K562 (cell line): ENCODE data around the gene RUSC1. TPM values are rescaled to one million over a fixed set of nuclear protein-coding genes. Genes with fewer than 3 reads are reported as not detected.

Experiments used
- ATAC-seq: fragments of 200-7000 bp; cut with Tn5 transposase; 3 replicates; pipeline ENCODE4 v1.9.1; 2020; ENCODE audit warnings: moderate library complexity
- BruUV-seq: library from RNA; stranded (reverse); fragments of 400-500 nt; replicated peaks from 2 replicates; lab custom pipeline; 2021; lab: Mats Ljungman, UMichigan
- CTCF ChIA-PET: fragments of 300-600 bp; formaldehyde crosslinking; extraction: SDS; loops from one replicate; lab custom pipeline; 2021; ENCODE audit warnings: low intra/inter-chr PET ratio; lab: Yijun Ruan, JAX
- POLR2A ChIA-PET: fragments of 300-600, 350-650 bp; sonication (Branson Sonifier 250); formaldehyde crosslinking; extraction: SDS; loops from one replicate; lab custom pipeline; 2021; ENCODE audit warnings: antibody characterized with exemption, inconsistent platforms; lab: Yijun Ruan, JAX
- DNase-seq, 4 experiments: peaks; one replicate each; pipeline versions ENCODE4 v3.0.0 to v3.0.0-alpha.2; 2011 to 2018; ENCODE audit warnings: low spot score in 3 of 4, mixed read lengths in 3 of 4; ENCODE audit errors: extremely low read depth in 1 of 4
- FAIRE-seq: peaks from 2 replicates; lab custom pipeline; 2011; peaks lifted over from hg19 to GRCh38; lab: Jason Lieb, UNC
- H2AFZ ChIP-seq: 2 replicates; pipeline ENCODE4 v1.6.0; 2011; ENCODE audit warnings: low read depth, low read length, control low read depth, inconsistent platforms
- H3K27ac ChIP-seq: fragments of 200-600 bp; 3 replicates; pipeline ENCODE4 v1.8.0; 2011; ENCODE audit warnings: low read depth, mild to moderate bottlenecking, control low read depth, inconsistent platforms, low read length, moderate library complexity, mixed read lengths; ENCODE audit errors: extremely low read depth
- H3K27me3 ChIP-seq, 2 experiments: fragments of 300-600 bp in 1 of 2; 2 replicates in 1 of 2; 3 replicates in 1 of 2; pipeline versions ENCODE4 v1.6.0 to v1.8.0; 2011; ENCODE audit warnings: inconsistent platforms in 2 of 2, low read length in 2 of 2, mild to moderate bottlenecking in 1 of 2, mixed read lengths in 1 of 2, moderate library complexity in 1 of 2; ENCODE audit not compliant: control insufficient read depth in 2 of 2, insufficient read depth in 2 of 2
- H3K36me3 ChIP-seq: fragments of 300-600 bp; 3 replicates; pipeline ENCODE4 v1.8.0; 2011; ENCODE audit warnings: mild to moderate bottlenecking, low read length, inconsistent platforms; ENCODE audit not compliant: control insufficient read depth, insufficient read depth
- H3K4me1 ChIP-seq, 2 experiments: fragments of 200-600 bp in 1 of 2; replicated peaks in 1 of 2; 2 replicates in 1 of 2; 3 replicates in 1 of 2; pipeline versions ENCODE4 v1.5.1 to v1.8.0; 2011; ENCODE audit warnings: inconsistent platforms in 2 of 2, low read length in 2 of 2, mild to moderate bottlenecking in 1 of 2, mixed read lengths in 1 of 2, moderate library complexity in 1 of 2; ENCODE audit not compliant: control insufficient read depth in 2 of 2, insufficient read depth in 2 of 2
- H3K4me2 ChIP-seq: 2 replicates; pipeline ENCODE4 v1.6.1; 2011; ENCODE audit warnings: low read length, control low read depth, inconsistent platforms, mixed read lengths; ENCODE audit not compliant: insufficient read depth
- H3K4me3 ChIP-seq: fragments of 200-600 bp; sonication (generic), shearing (Covaris generic); 2 replicates; pipeline ENCODE4 v1.5.1; 2016; ENCODE audit warnings: control low read depth, inconsistent platforms
- H3K79me2 ChIP-seq: fragments of 200-600 bp; 3 replicates; pipeline ENCODE4 v1.8.0; 2011; ENCODE audit warnings: low read length, inconsistent platforms; ENCODE audit not compliant: control insufficient read depth, insufficient read depth
- H3K9ac ChIP-seq, 2 experiments: 2 replicates each; pipeline versions ENCODE4 v1.6.0 to v1.6.1; 2011; ENCODE audit warnings: low read depth in 2 of 2, low read length in 2 of 2, control low read depth in 1 of 2, inconsistent platforms in 1 of 2, mild to moderate bottlenecking in 1 of 2, mixed read lengths in 1 of 2; ENCODE audit not compliant: insufficient read depth in 1 of 2
- H3K9me1 ChIP-seq: one replicate; pipeline ENCODE4 v1.6.0; 2011; ENCODE audit warnings: inconsistent platforms, mild to moderate bottlenecking, low read length, moderate library complexity; ENCODE audit not compliant: control insufficient read depth, insufficient read depth
- H3K9me3 ChIP-seq: replicated peaks from 2 replicates; pipeline ENCODE4 v1.5.1; 2011; ENCODE audit warnings: low read depth, low read length, inconsistent platforms; ENCODE audit not compliant: control insufficient read depth, insufficient read depth
- H4K20me1 ChIP-seq: replicated peaks from 2 replicates; pipeline ENCODE4 v1.6.1; 2011; ENCODE audit warnings: low read length, inconsistent platforms, mixed read lengths; ENCODE audit not compliant: control insufficient read depth, insufficient read depth
- BRF1 ChIP-seq: IDR thresholded peaks from 3 replicates; pipeline ENCODE4 v1.6.1; 2011; ENCODE audit warnings: borderline replicate concordance, mild to moderate bottlenecking; ENCODE audit not compliant: insufficient read length; ENCODE audit errors: extremely low read depth
- CREM ChIP-seq: IDR thresholded peaks from 2 replicates; pipeline ENCODE4 v1.6.1; 2014; ENCODE audit warnings: antibody characterized with exemption, low read depth
- SAP30 ChIP-seq: fragments of 200-600 bp; sonication (generic); IDR thresholded peaks from 2 replicates; pipeline ENCODE4 v1.6.1; 2012; ENCODE audit warnings: borderline replicate concordance, low read depth, mild to moderate bottlenecking, moderate library complexity, low read length, control low read depth, inconsistent platforms; ENCODE audit not compliant: insufficient read depth, poor library complexity, severe bottlenecking
- ZBTB2 ChIP-seq: fragments of 450-650 bp; IDR thresholded peaks from 2 replicates; pipeline ENCODE4 v1.6.1; 2016; ENCODE audit warnings: antibody characterized with exemption
- ZBTB7A ChIP-seq: IDR thresholded peaks from 2 replicates; pipeline ENCODE4 v1.6.1; 2011; ENCODE audit warnings: low read depth, mild to moderate bottlenecking, low read length, moderate library complexity, borderline replicate concordance; ENCODE audit not compliant: control insufficient read depth
- WGBS: fragments of 100-300 bp; shearing (Covaris generic); methylation state at CpG from one replicate; pipeline ENCODE4 v1.1.6; 2016; ENCODE audit warnings: low coverage, mixed read lengths; ENCODE audit not compliant: insufficient coverage; ENCODE audit errors: missing lambda C conversion rate; 5-methylcytosine and 5-hydroxymethylcytosine counted together
- in situ Hi-C: fragments of 300-500 bp; cut with MboI; formaldehyde crosslinking; loops from 4 replicates; pipeline ENCODE4 v1.15.0; 2018; ENCODE audit warnings: inconsistent platforms, mixed read lengths
- intact Hi-C: fragments of 100-400 bp; cut with micrococcal nuclease; formaldehyde crosslinking; loops from 2 replicates; pipeline ENCODE4 v1.14.2; 2022
- polyA plus RNA-seq, 8 experiments: library from polyadenylated mRNA; depleted of rRNA in 4 of 8; stranded (reverse) in 5 of 8; unstranded in 3 of 8; fragments of >200 nt; fragmentation: Nextera tagmentation in 2 of 8; fragmentation: Illumina TruSeq in 1 of 8; extraction: Ambion mirVana in 2 of 8; extraction: Trizol in 1 of 8; gene quantifications; 2 replicates each; pipeline versions ENCODE4 v1.2.1 to v1.2.3, GENCODE V29; 2011 to 2014; ENCODE audit warnings: inconsistent platforms in 1 of 8, missing spikeins in 1 of 8
- total RNA-seq, 7 experiments: library from RNA; depleted of rRNA in 6 of 7; stranded (reverse); fragments of >200 nt in 6 of 7; fragmentation: Illumina TruSeq in 2 of 7; extraction: Trizol in 2 of 7; gene quantifications; 2 replicates each; pipeline versions ENCODE4 v1.2.1 to v1.2.3, GENCODE V29; 2011 to 2021; ENCODE audit warnings: low replicate concordance in 1 of 7
- TF ChIP-seq, protein P1 (sequence below), 2 experiments: fragments of 450-650 bp in 1 of 2; sonication (generic) in 1 of 2; formaldehyde crosslinking in 1 of 2; IDR thresholded peaks in 1 of 2; conservative IDR thresholded peaks in 1 of 2; 2 replicates each; pipeline versions ENCODE4 v1.6.1 to v1.8.1; 2016 to 2023; ENCODE audit warnings: mild to moderate bottlenecking in 2 of 2, moderate library complexity in 2 of 2, inconsistent platforms in 1 of 2, missing genetic modification reagents in 1 of 2
- TF ChIP-seq, protein P2 (sequence below), 3 experiments: fragments of 200-800 bp in 1 of 3; sonication (Bioruptor generic) in 1 of 3; sonication (generic) in 1 of 3; formaldehyde crosslinking in 1 of 3; IDR thresholded peaks; 2 replicates each; pipeline versions ENCODE4 v1.6.1 to v1.8.0; 2016 to 2022; ENCODE audit warnings: mild to moderate bottlenecking in 2 of 3, missing compliant biosample characterization in 2 of 3, missing genetic modification characterization in 2 of 3, missing genetic modification reagents in 1 of 3

The RUSC1 gene
- total and polyA plus RNA-seq, 9 of the 15 experiments (the other 6 are each of a cell fraction or from before 2014, with no cell fraction given): 5.7 to 68.3 (median 33.6) TPM

GRCh38 chr1:155322571-155322952, 1.9 kb downstream of the RUSC1 start:
- Histone ChIP-seq H3K9me3 (no peaks in the 10 kb centered on the region), H3K9me1 (peaks cover 4% of the 10 kb centered on the region), H3K36me3 (peaks cover 53% of the 10 kb centered on the region), H3K9ac (peak overlapping the region in 1 of 2 experiments; percentile 95; a peak in 2 of 4 replicates), H3K79me2 (peaks cover 19% of the 10 kb centered on the region), H2AFZ (no peak overlapping the region; the same call in 1 of the 2 replicates), H3K27ac (peak overlapping the region; percentile 68; the same call in 1 of the 3 replicates), H3K4me1 (peaks cover 17 to 67% of the 10 kb centered on the region in 2 experiments; a peak in 4 of 5 replicates), H4K20me1 (peaks cover 14% of the 10 kb centered on the region), H3K4me3 (peak overlapping the region; percentile 60), H3K4me2 (peak overlapping the region; percentile 50), H3K27me3 (no peaks in the 10 kb centered on the region)
- CTCF ChIA-PET: interaction anchor here (1.9 to 5.0 kb wide), 2 partner anchors 45 to 71 kb away, joined by 12 to 38 read pairs; partner anchors contain the start of gene HCN3
- in situ Hi-C loops: loop anchor here (25.0 kb wide), 1 partner anchor 1415 kb away; the partner anchor contains the start of genes ISG20L2, METTL25B and MRPL24
- ATAC-seq: no peak
- 18% methylated on average over 21 of the region's 28 CpGs for WGBS
- intact Hi-C loops: loop anchor here (2.0 to 10.0 kb wide), 2 partner anchors 14 to 272 kb away; partner anchors contain the start of gene FDPS
- TF ChIP-seq ZBTB7A (peak; percentile 49; the same call in 1 of the 2 replicates), SAP30 (peak; percentile 20), ZBTB2 (no peak), BRF1 (no peak), CREM (peak; percentile 48)
- TF ChIP-seq, protein P1, sequence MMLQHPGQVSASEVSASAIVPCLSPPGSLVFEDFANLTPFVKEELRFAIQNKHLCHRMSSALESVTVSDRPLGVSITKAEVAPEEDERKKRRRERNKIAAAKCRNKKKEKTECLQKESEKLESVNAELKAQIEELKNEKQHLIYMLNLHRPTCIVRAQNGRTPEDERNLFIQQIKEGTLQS (IDR thresholded peaks at IDR 0.05): peak; percentile 54
- TF ChIP-seq, protein P1 (CRISPR knock-in tag; conservative IDR thresholded peaks at IDR 0.05): no peak
- TF ChIP-seq, protein P2, sequence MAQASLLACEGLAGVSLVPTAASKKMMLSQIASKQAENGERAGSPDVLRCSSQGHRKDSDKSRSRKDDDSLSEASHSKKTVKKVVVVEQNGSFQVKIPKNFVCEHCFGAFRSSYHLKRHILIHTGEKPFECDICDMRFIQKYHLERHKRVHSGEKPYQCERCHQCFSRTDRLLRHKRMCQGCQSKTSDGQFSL (CRISPR knock-in tag; IDR thresholded peaks at IDR 0.05): 0 out of 2 replicates have a peak, but pooled peaks have one; percentile 43
- TF ChIP-seq, protein P2 (tag; IDR thresholded peaks at IDR 0.05): no peak
- no peak for FAIRE-seq
- BruUV-seq: no TSS peak
- POLR2A ChIA-PET: interaction anchor here (0.6 to 5.7 kb wide), 9 partner anchors 20 to 669 kb away, joined by 3 to 30 read pairs (median 4); partner anchors contain the start of genes CLK2, ENTREP3 and HCN3
- peak in 1 of 4 experiments; percentile 35 for DNase-seq
